ENCODE results near the gene TRIM52. TPM values are rescaled to one million over a fixed set of nuclear protein-coding genes. Genes with fewer than 3 reads are reported as not detected.

TRIM52 gene
- total and polyA plus RNA-seq, 2 of the 4 experiments (the other 2 are of a cell fraction), result 2.3 to 6.9 TPM

- no peak overlapping the region for H3K18ac ChIP-seq (ENCODE audit: low read depth, low read length)
- no peak overlapping the region for H2BK5ac ChIP-seq (ENCODE audit: low read depth, low read length, poor library complexity, severe bottlenecking)
- no peak overlapping the region for H2AK5ac ChIP-seq (ENCODE audit: low read depth, low read length)
- ATAC-seq (ENCODE audit: low read depth), result no peak
- ChIA-PET CTCF (no interaction called here), POLR2A (ENCODE audit: unreplicated experiment) (interaction anchor here (0.6 kb wide), 1 partner anchor 169 kb away, joined by 3 read pairs; no protein-coding TSS in a partner anchor)
- H4K91ac ChIP-seq (ENCODE audit: insufficient read depth, low read depth, low read length), result no peak overlapping the region
- intact Hi-C loops (cut with micrococcal nuclease) (no loop called here), in situ Hi-C loops (cut with MboI; ENCODE audit: low sequenced_read_pairs) (no loop called here), dilution Hi-C loops (cut with HindIII; ENCODE audit: low sequenced_read_pairs, unreplicated experiment) (no loop called here)
- H3K14ac ChIP-seq (replicated peaks; ENCODE audit: low read depth, low read length), result no peak overlapping the region
- H4K20me1 ChIP-seq (ENCODE audit: insufficient read depth, low read length), result peaks cover 81% of the 10 kb centered on the region
- no peak overlapping the region for H3K23ac ChIP-seq (ENCODE audit: low read depth, low read length)
- no peaks in the 10 kb centered on the region for H3K4me1 ChIP-seq (ENCODE audit: control insufficient read depth, insufficient read depth, low read length)
- H3K79me1 ChIP-seq (ENCODE audit: low read depth in 1 of 2, low read length in 2 of 2), result peaks cover 15 to 44% of the 10 kb centered on the region in 2 experiments
- no TSS peak for BruUV-seq (replicated peaks)
- H3K9me3 ChIP-seq (ENCODE audit: control insufficient read depth, insufficient read depth, low read length), result no peaks in the 10 kb centered on the region
- H3K27me3 ChIP-seq (ENCODE audit: control insufficient read depth, insufficient read depth, low read length), result no peaks in the 10 kb centered on the region
- no peak overlapping the region for H3K27ac ChIP-seq (ENCODE audit: insufficient read depth, low read length)
- no peak overlapping the region for H3K9ac ChIP-seq (ENCODE audit: low read depth, low read length)
- H3K56ac ChIP-seq (ENCODE audit: extremely low read depth, insufficient read depth, low read length), result no peak overlapping the region
- no peak overlapping the region for H2AFZ ChIP-seq (replicated peaks; ENCODE audit: low read length, poor library complexity)
- H2BK15ac ChIP-seq (ENCODE audit: low read depth, low read length), result no peak overlapping the region
- TF ChIP-seq CEBPB (IDR thresholded peaks at IDR 0.05; ENCODE audit: low read depth, low read length), result no peak
- TF ChIP-seq USF2 (IDR thresholded peaks at IDR 0.05; ENCODE audit: low read depth, low read length), result no peak
- TF ChIP-seq NFE2L2 (IDR thresholded peaks at IDR 0.05; ENCODE audit: low read depth, low read length), result no peak
- TF ChIP-seq CTCF (conservative IDR thresholded peaks at IDR 0.05; ENCODE audit: low read depth, low read length), result no peak
- no peak for TF ChIP-seq CHD1 (IDR thresholded peaks at IDR 0.05; ENCODE audit: low read depth, low read length)
- TF ChIP-seq RFX5 (IDR thresholded peaks at IDR 0.05; ENCODE audit: low read depth, low read length), result no peak
- TF ChIP-seq ELK1 (IDR thresholded peaks at IDR 0.05; ENCODE audit: borderline replicate concordance, low read depth, low read length), result no peak
- peaks cover 78% of the 10 kb centered on the region for H3K36me3 ChIP-seq (ENCODE audit: control insufficient read depth, insufficient read depth, low read length)
- H3K4ac ChIP-seq (ENCODE audit: low read depth, low read length), result no peak overlapping the region
- WGBS, 2 experiments (ENCODE audit: extremely low coverage in 2 of 2, insufficient read length in 1 of 2), result no CpG with 5 or more reads among the region's 6 CpGs
- H4K8ac ChIP-seq (ENCODE audit: low read depth in 2 of 2, low read length in 2 of 2), result no peak overlapping the region
- H3K4me2 ChIP-seq (ENCODE audit: low read depth, low read length), result no peak overlapping the region
- no peak overlapping the region for H2AK9ac ChIP-seq (replicated peaks; ENCODE audit: low read depth, low read length, poor library complexity)
- peaks cover 8% of the 10 kb centered on the region for H3K9me1 ChIP-seq (ENCODE audit: insufficient read depth, low read length)
- H4K5ac ChIP-seq (ENCODE audit: low read depth, low read length), result no peak overlapping the region
- no peak overlapping the region for H2BK20ac ChIP-seq (ENCODE audit: low read depth, low read length)
- H2BK120ac ChIP-seq (ENCODE audit: low read depth, low read length), result no peak overlapping the region
- H3K4me3 ChIP-seq (ENCODE audit: insufficient read depth, low read depth, low read length), result no peak overlapping the region
- DNase-seq, result no peak
Observed at GRCh38 chr5:181236471-181236870, 24.5 kb downstream of the TRIM52 start.

Data from IMR-90 (cell line).